Left ventricle myocardium inferior (tissue), 1 donor: Measurements from ENCODE around the gene SLC4A1. TPM values are rescaled to one million over a fixed set of nuclear protein-coding genes. Genes with fewer than 3 reads are reported as not detected.
"Not testable (repeated sequence)": the region's sequence is repeated elsewhere in the genome, so short reads cannot be mapped to it uniquely, and the experiment has no call there.

Source experiments
- DNase-seq: peaks from one replicate; pipeline ENCODE4 v3.0.0-alpha.2; 2020
- H3K27ac ChIP-seq: fragments of 200-600 bp; replicated peaks from 2 replicates; pipeline ENCODE4 v1.8.0; 2021
- H3K27me3 ChIP-seq: fragments of 200-600 bp; 2 replicates; pipeline ENCODE4 v1.8.0; 2021; ENCODE audit warnings: low read depth
- H3K36me3 ChIP-seq: fragments of 200-600 bp; 2 replicates; pipeline ENCODE4 v1.8.0; 2021
- H3K4me1 ChIP-seq: fragments of 200-600 bp; 2 replicates; pipeline ENCODE4 v1.8.0; 2021
- H3K4me3 ChIP-seq: fragments of 200-600 bp; 2 replicates; pipeline ENCODE4 v1.8.0; 2021; ENCODE audit warnings: mild to moderate bottlenecking, moderate library complexity
- H3K9me3 ChIP-seq: fragments of 200-600 bp; replicated peaks from 2 replicates; pipeline ENCODE4 v1.8.0; 2021
- CTCF ChIP-seq: fragments of 200-600 bp; IDR thresholded peaks from 2 replicates; pipeline ENCODE4 v1.8.0; 2021; ENCODE audit warnings: antibody characterized with exemption, mild to moderate bottlenecking, borderline replicate concordance
- intact Hi-C: fragments of 100-400 bp; cut with micrococcal nuclease; formaldehyde crosslinking; loops from one replicate; pipeline ENCODE4 v1.11.0; 2022
- total RNA-seq: library from RNA; stranded (reverse); fragmentation: NEBNext Ultra II Directional; extraction: Animal tissue kit (Norgen Biotek cat#: 25700); gene quantifications from one replicate; pipeline ENCODE4 v1.2.1, GENCODE V29; 2021
- donor health status: DM: no; HTN: yes; CAD: no; lungs with severe emphysema.

Gene SLC4A1
- total RNA-seq, 1 donor from 2014 or later: not detected

GRCh38 chr17:44247440-44247841, 20.5 kb downstream of the SLC4A1 start:
- peak; percentile 65 for DNase-seq
- Histone ChIP-seq H3K27me3 (no peaks in the 10 kb centered on the region), H3K9me3 (no peaks in the 10 kb centered on the region), H3K36me3 (no peaks in the 10 kb centered on the region), H3K4me1 (peaks cover 31% of the 10 kb centered on the region), H3K27ac (peak overlapping the region; percentile 23), H3K4me3 (peak overlapping the region; percentile 3)
- intact Hi-C loops: no loop called here
- no peak for TF ChIP-seq CTCF

- H3K9me3 ChIP-seq: no peaks in the 10 kb centered on the region
- no peak for TF ChIP-seq CTCF
- intact Hi-C loops: no loop called here
- DNase-seq: no peak
- H3K27me3 ChIP-seq: no peaks in the 10 kb centered on the region
- H3K36me3 ChIP-seq: no peaks in the 10 kb centered on the region
- no peak overlapping the region for H3K27ac ChIP-seq
- peaks cover 9% of the 10 kb centered on the region for H3K4me1 ChIP-seq
- no peak overlapping the region for H3K4me3 ChIP-seq
These were observed 26.8 kb downstream of the SLC4A1 start for GRCh38 chr17:44241106-44241624.

GRCh38 chr17:44237886-44238285, 30.0 kb downstream of the SLC4A1 start:
- H3K9me3 ChIP-seq, intact Hi-C loops, DNase-seq: not testable (repeated sequence)

DNA sequence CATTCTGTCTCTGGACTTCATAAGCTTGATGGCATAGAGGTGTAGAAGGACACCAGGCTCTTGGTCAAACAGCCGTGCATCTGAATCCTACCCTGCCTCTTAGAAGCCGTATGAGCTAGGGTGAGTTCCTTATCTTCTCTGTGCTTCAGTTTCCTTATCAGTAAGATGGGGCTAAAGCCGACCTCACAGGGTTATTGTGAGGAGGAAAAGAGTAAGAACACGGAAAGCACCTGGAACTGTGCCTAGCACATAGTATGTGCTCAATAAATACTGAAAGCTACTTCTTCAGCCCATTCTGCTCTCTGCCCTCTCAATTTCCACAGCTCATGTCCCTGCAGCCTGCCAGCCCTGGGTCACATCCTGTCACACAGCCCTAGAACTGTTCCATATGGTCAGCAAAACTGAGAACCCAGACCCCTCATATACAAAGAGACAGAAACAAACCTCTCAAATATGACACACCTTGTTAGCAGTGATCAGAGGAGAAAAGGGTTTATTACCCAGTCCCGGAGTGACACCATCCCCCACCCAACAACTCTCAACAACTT, 31.4 kb downstream of the SLC4A1 start:
- Histone ChIP-seq H3K36me3 (no peaks in the 10 kb centered on the region), H3K4me3 (no peak overlapping the region), H3K9me3 (no peaks in the 10 kb centered on the region), H3K4me1 (peaks cover 14% of the 10 kb centered on the region), H3K27ac (no peak overlapping the region), H3K27me3 (no peaks in the 10 kb centered on the region)
- TF ChIP-seq CTCF: no peak
- intact Hi-C loops: no loop called here
- no peak for DNase-seq

More at GRCh38 chr17:44237886-44238285, 30.0 kb downstream of the SLC4A1 start:
- not testable (repeated sequence) for H3K27ac ChIP-seq, H3K27me3 ChIP-seq, H3K4me3 ChIP-seq, H3K36me3 ChIP-seq
- H3K4me1 ChIP-seq: peaks cover 14% of the 10 kb centered on the region

- no peak for DNase-seq
- intact Hi-C loops: no loop called here
- Histone ChIP-seq H3K4me3 (no peak overlapping the region), H3K36me3 (no peaks in the 10 kb centered on the region), H3K27ac (peak overlapping the region; percentile 34), H3K9me3 (no peaks in the 10 kb centered on the region), H3K4me1 (peaks cover 14% of the 10 kb centered on the region), H3K27me3 (no peaks in the 10 kb centered on the region)
- no peak for TF ChIP-seq CTCF
These were observed 32.4 kb downstream of the SLC4A1 start for GRCh38 chr17:44235583-44235936.

GRCh38 chr17:44233582-44233981, 34.4 kb downstream of the SLC4A1 start:
- Histone ChIP-seq H3K4me3 (no peak overlapping the region), H3K9me3 (no peaks in the 10 kb centered on the region), H3K4me1 (peaks cover 22% of the 10 kb centered on the region), H3K27me3 (no peaks in the 10 kb centered on the region), H3K36me3 (no peaks in the 10 kb centered on the region), H3K27ac (no peak overlapping the region)
- no peak for TF ChIP-seq CTCF
- intact Hi-C loops: no loop called here
- DNase-seq: no peak
